GM08714 (cell line): Measurements from ENCODE around the gene RARS2.

Experiments
- H3K4me3 ChIP-seq: fragments of 200-500 bp; sonication (Bioruptor generic); 2 replicates; pipeline ENCODE4 v1.5.1; 2014; ENCODE audit warnings: mild to moderate bottlenecking, low read length, inconsistent platforms
- ZNF274 ChIP-seq: IDR thresholded peaks from 2 replicates; pipeline ENCODE4 v1.6.1; 2012; ENCODE audit warnings: mild to moderate bottlenecking, low read depth, low read length

Gene RARS2

GRCh38 chr6:87590417-87590880, 662 bp upstream of the RARS2 start:
- TF ChIP-seq ZNF274, result no peak
- H3K4me3 ChIP-seq, result peak overlapping the region; percentile 81

GRCh38 chr6:87588756-87589407, 905 bp downstream of the RARS2 start:
- TF ChIP-seq ZNF274, result no peak
- peak overlapping the region; percentile 81 for H3K4me3 ChIP-seq

- TF ChIP-seq ZNF274, result no peak
- H3K4me3 ChIP-seq, result no peak overlapping the region
These were observed 3.3 kb downstream of the RARS2 start for GRCh38 chr6:87586371-87587077.

GRCh38 chr6:87583822-87584221, 6.0 kb downstream of the RARS2 start:
- no peak overlapping the region for H3K4me3 ChIP-seq
- no peak for TF ChIP-seq ZNF274

- no peak for TF ChIP-seq ZNF274
- H3K4me3 ChIP-seq, result no peak overlapping the region
These were observed 14.4 kb downstream of the RARS2 start for GRCh38 chr6:87575423-87575822.

GRCh38 chr6:87574237-87574804, 15.5 kb downstream of the RARS2 start:
- no peak overlapping the region for H3K4me3 ChIP-seq
- no peak for TF ChIP-seq ZNF274

GRCh38 chr6:87573307-87574024, 16.3 kb downstream of the RARS2 start:
- TF ChIP-seq ZNF274, result no peak
- peak overlapping the region; percentile 44; the same call in 1 of the 2 replicates for H3K4me3 ChIP-seq

- no peak for TF ChIP-seq ZNF274
- H3K4me3 ChIP-seq, result peak overlapping the region; percentile 44; the same call in 1 of the 2 replicates
These were observed 16.9 kb downstream of the RARS2 start for GRCh38 chr6:87572883-87573282.

- TF ChIP-seq ZNF274, result no peak
- H3K4me3 ChIP-seq, result no peak overlapping the region
These were observed 17.8 kb downstream of the RARS2 start for GRCh38 chr6:87572021-87572420.

GRCh38 chr6:87561017-87561416, 28.8 kb downstream of the RARS2 start:
- H3K4me3 ChIP-seq, result no peak overlapping the region
- TF ChIP-seq ZNF274, result no peak

GRCh38 chr6:87558446-87558845, 31.3 kb downstream of the RARS2 start:
- no peak overlapping the region for H3K4me3 ChIP-seq
- TF ChIP-seq ZNF274, result no peak

GRCh38 chr6:87555506-87555905, 34.3 kb downstream of the RARS2 start:
- TF ChIP-seq ZNF274, result no peak
- H3K4me3 ChIP-seq, result no peak overlapping the region

GRCh38 chr6:87553159-87553765, 36.5 kb downstream of the RARS2 start:
- TF ChIP-seq ZNF274, result no peak
- H3K4me3 ChIP-seq, result no peak overlapping the region

- TF ChIP-seq ZNF274, result no peak
- H3K4me3 ChIP-seq, result no peak overlapping the region
These were observed 38.0 kb downstream of the RARS2 start for GRCh38 chr6:87551799-87552198.
